Non-pigmented ciliary epithelial cell (primary cell): Measurements from ENCODE around the gene HLF.

Source experiments
- DNase-seq: peaks from one replicate; pipeline ENCODE4 v3.0.0-alpha.2; 2010; ENCODE audit warnings: low read depth

The HLF gene

DNA sequence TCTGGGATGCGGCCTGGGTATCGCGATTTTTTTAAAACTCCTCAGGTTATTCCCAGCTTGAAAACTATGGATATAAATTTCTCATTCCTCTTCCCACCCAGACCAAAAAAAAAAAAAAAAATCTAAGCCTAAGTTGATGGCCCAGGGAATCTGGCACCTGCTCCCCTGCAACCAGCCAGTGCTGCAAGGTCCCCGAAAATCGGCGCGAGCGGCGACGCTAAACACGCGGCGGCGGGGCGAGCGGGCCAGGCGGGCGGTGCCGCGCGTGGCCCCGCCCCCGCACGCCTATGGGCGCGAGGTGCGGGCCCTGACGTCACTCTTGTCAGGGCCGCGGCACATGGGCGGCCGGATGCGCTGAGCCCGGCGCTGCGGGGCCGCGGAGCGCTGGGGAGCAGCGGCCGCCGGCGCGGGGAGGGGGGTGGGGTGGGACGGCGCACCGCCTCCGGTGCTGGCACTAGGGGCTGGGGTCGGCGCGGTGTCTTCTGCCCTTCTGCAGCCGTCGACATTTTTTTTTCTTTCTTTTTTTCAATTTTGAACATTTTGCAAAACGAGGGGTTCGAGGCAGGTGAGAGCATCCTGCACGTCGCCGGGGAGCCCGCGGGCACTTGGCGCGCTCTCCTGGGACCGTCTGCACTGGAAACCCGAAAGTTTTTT, at the start of gene HLF:
TSS of gene HLF (plus strand) at position 316 of the 654 bp plus-strand sequence. CDS start 525 bp downstream, outside the sequence.
- no peak for DNase-seq

DNA sequence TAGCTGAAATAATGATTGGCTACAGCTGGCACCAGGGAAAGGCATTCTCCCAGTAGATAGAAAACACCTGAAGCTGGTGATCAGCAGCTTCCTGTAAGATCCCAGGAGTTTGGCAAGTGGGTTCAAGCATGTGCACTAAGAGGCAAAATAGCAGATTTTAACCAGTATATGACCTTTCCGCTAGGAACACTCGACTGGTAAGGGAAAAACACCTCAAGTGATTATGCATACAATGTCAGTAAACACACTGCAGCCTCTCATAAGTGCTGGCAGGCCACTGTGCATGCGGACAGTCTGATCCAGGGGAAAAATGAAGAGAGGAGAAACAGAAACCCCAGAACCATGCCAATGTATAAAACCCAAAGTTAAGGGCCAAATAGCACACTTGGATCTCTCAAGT, 49.0 kb upstream of the HLF start:
- no peak for DNase-seq

- DNase-seq, result no peak
Measured at GRCh38 chr17:55216888-55217287, 47.9 kb upstream of the HLF start.

- DNase-seq, result no peak
Measured at GRCh38 chr17:55219459-55219858, 45.3 kb upstream of the HLF start.

DNA sequence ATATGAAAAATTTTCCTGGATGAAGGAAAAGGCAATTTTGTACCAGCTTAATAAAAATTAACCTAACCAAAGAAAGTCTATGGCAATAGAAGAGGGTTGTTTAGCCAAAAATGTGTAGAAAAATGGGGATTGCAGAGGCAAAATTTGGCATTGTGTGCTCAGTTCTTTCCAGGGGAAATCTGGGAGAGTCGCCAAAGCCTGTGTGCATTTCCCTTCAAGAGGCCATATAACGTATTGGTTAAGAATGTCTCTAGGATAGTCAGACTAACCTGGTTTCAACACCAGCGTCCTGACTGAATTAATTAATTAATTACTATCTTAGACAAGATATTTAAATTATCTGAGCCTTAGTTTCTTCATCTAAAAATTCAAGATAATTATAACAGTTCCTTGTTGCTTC, 44.8 kb upstream of the HLF start:
- DNase-seq, result no peak

DNA sequence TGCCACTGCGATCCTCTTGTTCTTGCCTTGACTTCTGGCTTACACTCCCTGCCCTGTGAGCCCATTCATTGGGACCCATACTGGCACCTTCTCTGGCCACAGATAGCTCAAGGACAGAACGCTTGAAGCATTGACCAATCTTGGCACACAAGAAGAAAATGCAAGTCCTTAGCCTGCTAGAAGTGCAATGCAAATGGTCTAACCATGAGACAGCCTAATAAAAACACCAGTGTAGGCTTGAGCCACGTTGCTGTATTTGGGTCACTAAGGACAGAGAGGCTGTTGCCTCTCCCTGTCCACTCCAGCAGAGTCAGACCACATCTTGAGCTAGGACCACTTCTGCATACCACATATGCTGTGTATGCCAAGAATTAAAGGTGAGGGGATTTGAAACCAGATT, 41.2 kb upstream of the HLF start:
- no peak for DNase-seq

GRCh38 chr17:55224746-55225145, 40.0 kb upstream of the HLF start:
- DNase-seq, result no peak

- no peak for DNase-seq
Measured at GRCh38 chr17:55225237-55225636, 39.5 kb upstream of the HLF start.

GRCh38 chr17:55228683-55229192, 36.0 kb upstream of the HLF start:
- DNase-seq, result no peak

GRCh38 chr17:55229276-55229675, 35.5 kb upstream of the HLF start:
- DNase-seq, result no peak

- DNase-seq, result no peak
Measured at GRCh38 chr17:55230716-55231115, 34.0 kb upstream of the HLF start.

DNA sequence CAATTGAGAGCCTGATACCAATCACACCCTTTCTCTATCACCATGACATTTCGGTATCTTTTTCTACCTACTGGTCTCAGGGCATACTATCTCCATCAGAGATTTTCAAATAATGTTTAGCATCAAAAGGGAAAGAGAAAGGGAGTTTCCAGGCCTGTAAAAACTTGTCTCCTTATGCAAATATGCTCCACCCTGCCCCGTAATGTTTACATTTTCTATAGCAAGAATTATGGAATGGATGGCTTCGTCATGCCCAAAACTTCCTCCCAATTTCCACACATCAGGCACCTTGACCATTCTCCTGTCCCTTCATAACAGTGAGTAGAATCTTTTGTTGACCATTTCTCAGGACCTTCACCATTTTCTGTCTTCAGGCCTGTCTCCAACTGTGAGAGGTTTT, 30.9 kb upstream of the HLF start:
- DNase-seq, result no peak

- no peak for DNase-seq
Measured at GRCh38 chr17:55236316-55236715, 28.4 kb upstream of the HLF start.

DNA sequence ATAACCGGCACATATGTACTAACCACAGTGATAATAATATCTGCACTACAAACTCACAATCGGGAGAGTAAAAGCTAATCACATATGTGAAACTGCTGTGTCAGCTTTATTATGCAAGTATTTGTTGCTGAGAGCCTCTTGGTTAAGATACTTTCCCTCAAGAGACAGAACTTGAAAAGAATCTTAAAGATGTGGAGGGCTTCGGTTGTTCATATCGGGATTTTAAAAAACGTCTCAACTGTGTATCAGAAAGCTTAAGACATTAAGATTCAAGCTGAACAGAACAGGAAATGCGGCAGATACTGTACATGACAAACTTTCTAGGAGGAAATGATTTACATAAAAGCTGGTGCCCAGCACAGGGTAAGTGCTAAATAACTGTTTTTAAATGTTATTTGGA, 27.5 kb upstream of the HLF start:
- DNase-seq, result no peak

- DNase-seq, result no peak
Measured at GRCh38 chr17:55237841-55238178, 26.9 kb upstream of the HLF start.

- peak; percentile 50 for DNase-seq
Measured at GRCh38 chr17:55238179-55238930, 26.4 kb upstream of the HLF start.

DNA sequence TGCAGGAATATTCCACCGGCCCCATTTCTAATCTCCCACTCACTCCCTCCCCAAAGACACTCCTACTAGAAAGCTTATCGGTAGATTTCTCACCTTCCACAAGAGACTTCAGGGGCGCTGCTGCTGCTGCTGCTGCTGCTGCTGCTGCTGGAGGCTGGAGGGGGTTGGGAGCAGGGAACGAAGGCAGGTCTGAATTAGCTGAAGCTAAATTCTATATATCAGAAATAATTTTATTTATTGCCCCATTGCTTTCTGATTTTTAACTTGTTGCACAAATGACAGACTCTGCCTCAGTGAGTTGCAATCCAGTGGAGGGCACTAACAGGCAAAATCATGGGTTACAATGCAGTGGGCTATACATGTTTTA, 25.8 kb upstream of the HLF start:
- DNase-seq, result no peak

- DNase-seq, result no peak
Measured at GRCh38 chr17:55241097-55241496, 23.7 kb upstream of the HLF start.

GRCh38 chr17:55242476-55242875, 22.3 kb upstream of the HLF start:
- DNase-seq, result no peak

DNA sequence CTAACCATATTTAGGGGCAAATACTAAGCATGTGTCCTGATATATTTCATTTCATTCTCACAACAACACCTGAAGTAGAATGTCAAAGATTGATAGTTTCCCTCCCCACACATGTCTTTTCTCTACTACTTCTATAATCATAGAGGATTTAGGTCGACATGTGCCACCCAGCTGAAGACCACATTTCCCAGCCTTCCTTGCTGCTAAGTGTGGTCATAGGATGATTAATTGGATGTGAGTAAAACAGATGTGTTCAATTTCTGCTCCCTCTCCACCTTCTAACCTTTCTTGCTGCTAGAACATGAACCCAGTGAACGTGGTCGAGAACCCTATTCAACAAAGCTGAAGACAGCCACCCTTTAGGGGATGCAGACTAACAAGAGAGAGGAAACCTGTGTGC, 18.8 kb upstream of the HLF start:
- no peak for DNase-seq

DNA sequence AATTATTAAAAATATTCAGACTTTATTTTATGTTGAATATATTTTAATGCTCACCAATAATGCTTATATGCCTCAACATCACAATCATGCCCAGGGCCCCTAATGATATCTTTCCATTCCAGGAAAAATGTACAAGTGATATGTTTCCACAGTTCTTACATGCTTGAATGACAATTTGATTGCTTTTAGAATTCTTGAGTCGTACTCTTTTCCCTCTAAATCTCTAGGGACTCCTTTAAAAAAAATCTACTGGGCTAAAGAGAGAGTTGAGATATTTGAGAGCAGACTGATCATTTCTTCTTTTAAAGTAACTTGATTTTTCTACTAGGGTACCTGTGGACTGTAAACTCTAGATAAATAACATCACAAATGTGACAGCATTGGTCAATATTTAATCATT, 18.2 kb upstream of the HLF start:
- DNase-seq, result no peak

GRCh38 chr17:55248077-55248476, 16.7 kb upstream of the HLF start:
- DNase-seq, result no peak

DNA sequence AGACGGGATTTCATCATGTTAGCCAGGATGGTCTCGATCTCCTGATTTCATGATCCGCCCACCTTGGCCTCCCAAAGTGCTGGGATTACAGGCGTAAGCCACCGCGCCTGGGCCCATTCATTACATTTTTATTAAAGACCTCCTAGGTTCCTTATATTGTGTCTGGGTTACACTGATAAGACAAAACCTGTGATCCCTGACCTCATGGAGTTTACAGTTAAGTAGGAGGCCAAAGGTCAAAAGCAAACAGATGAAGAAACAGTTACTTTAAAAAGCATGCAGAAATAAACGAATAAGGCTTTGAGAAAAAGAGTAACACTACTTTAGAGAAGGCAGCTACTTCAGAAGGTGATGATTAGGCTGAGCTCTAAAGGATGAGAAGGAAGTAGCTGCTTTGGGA, 14.9 kb upstream of the HLF start:
- no peak for DNase-seq

DNA sequence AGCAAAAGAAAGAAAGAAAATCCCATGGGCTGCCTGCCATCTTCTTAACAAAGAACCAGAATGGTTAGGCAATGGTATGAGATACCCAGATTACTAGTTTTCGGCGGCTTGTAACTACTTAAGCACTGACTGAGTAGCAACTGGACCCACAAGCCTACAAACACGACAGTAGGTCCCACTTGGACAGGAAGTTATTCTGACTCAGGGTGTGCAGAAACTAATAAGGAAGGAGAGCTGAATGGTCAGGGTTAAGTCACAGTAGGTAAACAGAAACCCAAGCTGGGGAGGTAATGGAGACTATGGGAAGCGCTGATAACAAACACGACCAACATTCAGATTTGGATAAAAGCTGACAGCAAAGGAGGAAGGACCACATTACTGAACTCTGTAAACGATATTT, 10.4 kb upstream of the HLF start:
- DNase-seq, result no peak
